GM21447 (cell line): ENCODE data around the gene LMO7.

Experiments
- ATAC-seq: cut with Tn5 transposase; IDR thresholded peaks from one replicate; pipeline ENCODE4 v1.9.1; 2021; ENCODE audit not compliant: unreplicated experiment

LMO7 gene

DNA sequence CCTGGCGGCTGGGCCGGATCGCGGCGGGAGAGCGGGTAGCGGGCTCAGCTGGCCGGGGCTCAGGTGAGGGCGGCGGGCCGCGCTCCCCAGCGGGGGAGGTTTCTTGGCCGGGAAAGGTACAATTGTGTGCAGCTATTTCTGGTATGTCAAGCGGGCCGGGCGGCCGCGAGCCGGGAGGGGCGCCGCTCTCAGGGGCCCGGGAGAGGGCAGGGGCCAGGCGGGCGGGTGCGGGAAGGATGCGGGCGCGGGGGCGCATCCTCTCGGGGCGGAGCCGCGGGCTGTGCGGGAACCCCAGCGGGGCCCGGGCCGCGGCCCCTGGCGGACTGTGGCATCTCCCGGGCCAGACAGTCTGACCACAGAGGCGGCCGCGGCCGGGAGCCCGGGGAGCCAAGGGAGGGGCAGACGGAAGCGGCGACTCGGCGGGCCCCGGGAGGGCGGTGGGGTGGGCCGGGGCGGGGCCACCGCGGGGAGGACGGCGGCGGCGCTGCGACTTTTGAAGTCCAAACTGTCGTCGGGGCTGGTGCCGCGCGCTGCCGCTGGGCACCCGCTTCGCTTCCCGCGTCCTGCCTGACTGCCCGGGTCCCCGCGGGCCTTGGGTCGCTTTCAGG lies at the start of gene LMO7:
Gene LMO7 (plus strand): TSS at position 503 of the 608 bp plus-strand sequence. CDS start 328 bp downstream, outside the sequence.
- peak; percentile 65 for ATAC-seq

DNA sequence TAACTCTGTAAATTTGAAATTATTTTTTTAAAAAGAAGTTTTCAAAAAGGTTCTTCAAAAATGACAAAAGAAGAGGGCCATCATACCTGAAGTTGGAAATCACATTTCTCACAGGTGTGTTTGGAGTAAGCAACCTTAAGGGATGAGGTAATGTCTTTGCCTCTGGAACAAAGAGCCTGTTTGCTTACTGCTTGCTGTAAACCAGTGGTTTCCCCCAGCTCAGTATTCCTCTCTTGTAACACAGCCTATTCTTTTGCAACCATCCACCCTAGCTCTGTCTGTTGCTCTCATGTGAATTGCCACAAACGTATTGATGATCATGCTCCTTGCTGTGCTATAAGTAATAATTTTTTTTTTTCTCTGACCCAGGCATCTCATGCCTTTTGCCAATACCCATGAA lies 48.5 kb upstream of the LMO7 start:
- ATAC-seq = no peak

DNA sequence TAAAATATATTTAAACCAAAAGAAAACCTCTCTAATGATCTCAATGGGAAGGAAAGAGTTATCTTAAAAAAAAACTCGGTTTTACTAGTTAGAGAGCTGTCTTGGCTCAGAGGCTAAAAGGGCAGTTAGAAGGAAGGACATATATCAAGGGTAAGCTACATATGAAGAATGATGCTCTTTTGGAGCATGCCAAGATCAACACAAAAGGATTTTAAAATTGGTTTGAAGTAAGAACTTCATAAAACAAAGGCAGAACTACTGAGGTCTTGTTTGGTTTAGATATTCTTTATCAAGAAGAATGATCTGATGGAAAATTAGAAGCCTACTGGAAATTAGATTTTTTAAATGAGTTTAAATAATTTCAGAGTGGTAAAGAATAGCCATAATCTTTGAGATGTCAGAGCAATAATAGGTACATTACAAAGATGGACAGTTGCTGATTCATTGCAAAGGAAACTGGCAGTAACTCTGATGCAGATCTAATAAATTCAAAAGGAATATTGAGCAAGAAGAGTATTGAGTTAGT lies 39.4 kb upstream of the LMO7 start:
- ATAC-seq = no peak

DNA sequence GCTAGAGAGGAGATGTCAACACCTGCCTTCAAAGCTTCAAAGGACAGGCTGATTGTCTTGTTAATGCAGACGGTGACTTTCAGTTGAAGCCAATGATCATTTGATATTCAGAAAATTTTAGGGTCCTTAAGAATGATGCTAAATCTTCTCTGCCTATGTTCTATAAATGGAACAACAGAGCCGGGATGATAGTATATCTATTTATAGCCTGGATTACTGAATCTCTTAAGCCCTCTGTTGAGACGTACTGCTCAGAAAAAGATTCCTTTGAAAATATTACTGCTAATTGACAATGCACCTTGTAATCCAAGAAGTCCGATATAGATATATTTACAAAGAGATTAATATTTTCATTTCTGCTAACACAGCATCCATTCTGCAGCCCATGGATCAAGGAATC lies 35.8 kb upstream of the LMO7 start:
- ATAC-seq = no peak

DNA sequence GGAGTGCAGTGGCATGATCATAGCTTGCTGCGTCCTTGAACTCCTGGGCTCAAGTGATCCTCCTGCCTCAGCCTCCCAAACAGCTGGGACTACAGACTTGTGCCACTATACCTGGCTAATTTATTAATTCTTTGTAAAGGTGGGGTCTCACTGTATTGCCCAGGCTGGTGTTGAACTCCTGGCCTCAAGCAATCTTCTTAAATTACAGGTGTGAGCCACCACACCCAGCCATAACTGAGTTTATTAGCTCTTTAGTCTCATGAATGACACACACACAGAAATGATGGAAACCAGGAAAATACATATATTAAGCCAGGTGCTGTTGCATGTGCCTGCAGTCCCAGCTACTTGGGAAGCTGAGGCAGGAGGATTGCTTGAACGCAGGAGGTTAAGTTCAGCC lies 33.1 kb upstream of the LMO7 start:
- ATAC-seq = no peak

DNA sequence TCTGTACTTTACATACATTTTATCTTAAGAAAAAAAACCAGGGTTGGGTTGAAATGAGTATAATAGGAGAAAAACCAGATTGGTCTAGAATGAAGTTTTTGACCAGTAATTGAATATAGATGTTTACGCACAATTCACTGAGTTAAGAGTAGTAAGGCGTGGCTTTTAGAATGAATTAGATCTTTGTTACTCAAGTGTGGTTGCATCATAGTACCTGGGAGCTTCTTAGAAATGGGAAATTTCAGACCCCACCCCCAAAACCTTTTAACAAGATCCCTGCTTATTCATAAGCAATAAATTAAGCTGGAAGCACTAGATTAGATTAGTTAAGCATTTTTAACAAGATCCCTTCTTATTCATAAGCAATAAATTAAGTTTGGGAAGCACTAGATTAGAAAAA lies 28.7 kb upstream of the LMO7 start:
- ATAC-seq = no peak

DNA sequence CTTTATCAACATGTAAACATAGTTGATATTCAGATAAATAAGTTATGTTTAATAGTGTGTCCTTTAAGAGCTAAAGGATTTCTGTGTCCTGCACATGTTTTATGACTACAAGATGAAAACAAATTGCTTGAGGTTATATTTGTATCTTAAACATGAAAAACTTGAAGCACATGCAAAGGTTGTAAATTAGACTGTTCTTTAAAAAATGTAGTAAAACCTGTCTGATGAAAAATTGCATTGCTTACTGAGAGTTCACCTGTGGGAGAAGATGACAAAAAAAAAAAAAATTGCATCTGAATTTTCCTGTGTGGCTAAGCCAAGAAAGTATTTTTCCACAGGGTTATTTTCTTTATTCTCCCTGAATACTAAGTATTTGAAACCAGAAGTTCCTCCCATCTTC lies 25.7 kb upstream of the LMO7 start:
- ATAC-seq = no peak

DNA sequence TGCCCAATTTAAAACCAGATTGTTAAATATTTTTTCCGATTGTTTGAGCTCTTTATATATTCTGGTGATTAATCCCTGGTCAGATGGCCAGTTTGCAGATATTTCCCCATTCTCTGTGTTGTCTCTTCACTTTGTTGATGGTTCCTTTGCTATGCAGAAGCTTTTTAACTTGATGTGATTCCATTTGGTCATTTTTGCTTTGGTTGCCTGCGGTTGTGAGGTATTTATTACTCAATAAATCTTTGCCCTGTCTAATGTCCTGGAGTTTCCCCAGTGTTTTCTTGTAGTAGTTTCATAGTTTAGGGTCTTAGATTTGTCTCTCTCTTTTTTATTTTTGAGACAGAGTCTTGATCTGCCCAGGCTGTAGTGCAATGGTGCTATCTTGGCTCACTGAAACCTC lies 23.8 kb upstream of the LMO7 start:
- ATAC-seq = no peak

DNA sequence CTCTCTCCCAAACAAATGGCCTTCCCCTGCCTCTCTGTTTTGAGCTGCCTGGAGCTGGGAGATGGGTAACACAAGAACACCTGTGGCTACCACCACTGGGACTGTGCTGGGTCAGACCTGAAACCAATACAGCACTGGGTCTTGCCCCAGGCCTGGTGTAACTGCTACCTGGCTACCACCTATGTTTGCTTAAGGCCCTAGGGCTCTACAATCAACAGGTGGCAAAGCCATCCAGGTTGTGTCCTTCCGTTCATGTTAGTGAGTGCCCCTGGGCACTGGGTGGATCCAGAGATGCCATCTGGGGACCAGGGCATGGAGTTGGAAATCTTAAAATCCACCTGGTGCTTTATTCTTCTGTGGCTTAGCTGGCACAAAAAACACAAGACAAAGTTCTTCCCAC lies 18.9 kb upstream of the LMO7 start:
- no peak for ATAC-seq

DNA sequence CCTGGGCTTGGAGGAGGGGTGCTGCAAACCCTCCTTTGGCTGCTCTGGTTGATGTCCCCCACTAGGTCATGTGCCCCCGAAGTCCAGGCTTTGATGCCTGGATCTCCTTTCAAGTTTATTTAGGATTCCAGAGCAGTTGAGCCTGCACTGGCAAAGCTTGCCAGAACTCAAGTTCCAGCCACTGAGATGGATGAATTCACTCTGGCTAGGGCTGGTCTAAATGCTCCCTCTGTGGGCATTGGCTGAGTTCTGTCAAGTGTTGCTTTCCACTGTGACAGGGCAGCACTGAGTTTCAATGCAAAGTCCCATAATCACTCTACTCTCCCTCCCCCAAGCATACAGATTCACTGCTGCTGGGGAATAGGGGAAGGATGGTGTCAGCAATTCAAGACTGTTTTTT lies 17.8 kb upstream of the LMO7 start:
- ATAC-seq = no peak

DNA sequence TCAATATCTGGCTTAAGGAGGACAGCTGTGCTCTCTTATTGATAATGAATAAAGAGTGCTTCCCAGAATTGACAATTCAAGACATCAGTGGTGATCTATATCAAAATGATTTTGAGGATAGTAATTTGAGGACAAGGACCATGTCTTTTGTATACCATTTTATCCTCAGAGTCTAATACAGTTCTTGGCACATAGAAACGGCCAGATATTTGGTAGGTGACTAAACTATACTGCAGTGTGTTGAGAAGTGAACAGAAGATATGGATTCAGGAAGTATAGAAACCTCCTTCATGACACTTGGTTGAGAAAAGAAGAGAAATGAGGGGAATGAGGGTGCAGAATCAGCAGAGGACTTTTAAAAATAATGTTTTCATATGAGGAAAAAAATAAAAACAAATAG lies 16.1 kb upstream of the LMO7 start:
- ATAC-seq = no peak

DNA sequence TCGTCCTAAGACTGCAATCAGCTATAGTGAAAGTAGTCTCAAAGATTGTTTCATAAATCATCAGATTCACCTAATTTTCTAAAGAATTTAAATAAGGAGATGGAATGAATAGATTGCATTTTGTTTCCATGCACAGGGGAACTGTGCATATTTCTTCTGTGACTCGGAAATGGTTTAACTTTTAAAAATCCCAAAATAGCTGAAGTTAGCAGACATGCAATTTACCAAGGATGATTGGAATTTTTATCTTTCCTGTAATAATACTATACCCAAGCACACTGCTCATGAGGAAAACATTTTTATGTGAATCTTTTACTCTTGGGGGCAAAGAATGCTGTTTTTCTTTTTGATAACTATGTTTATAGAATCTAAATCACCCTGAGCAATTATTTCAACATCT lies 15.0 kb upstream of the LMO7 start:
- no peak for ATAC-seq

DNA sequence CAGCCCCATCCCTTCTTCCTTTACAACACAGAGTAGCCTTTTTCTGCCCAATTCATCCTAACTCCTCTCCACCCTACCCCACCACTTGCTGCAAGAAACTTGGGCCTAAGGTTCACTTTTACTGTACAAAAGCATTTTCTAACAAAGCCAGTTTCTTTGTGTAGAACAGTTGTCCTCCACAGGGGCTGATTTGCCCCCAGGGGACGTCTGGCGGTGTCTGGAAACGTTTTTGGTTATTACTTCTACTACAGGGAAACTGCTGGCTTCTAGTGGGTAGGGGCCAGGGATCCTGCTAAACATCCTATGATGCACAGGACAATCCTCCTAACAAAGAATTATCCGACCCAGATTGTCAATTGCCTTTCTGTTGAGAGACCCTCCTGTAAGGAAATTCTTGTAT lies 7.3 kb upstream of the LMO7 start:
- no peak for ATAC-seq

DNA sequence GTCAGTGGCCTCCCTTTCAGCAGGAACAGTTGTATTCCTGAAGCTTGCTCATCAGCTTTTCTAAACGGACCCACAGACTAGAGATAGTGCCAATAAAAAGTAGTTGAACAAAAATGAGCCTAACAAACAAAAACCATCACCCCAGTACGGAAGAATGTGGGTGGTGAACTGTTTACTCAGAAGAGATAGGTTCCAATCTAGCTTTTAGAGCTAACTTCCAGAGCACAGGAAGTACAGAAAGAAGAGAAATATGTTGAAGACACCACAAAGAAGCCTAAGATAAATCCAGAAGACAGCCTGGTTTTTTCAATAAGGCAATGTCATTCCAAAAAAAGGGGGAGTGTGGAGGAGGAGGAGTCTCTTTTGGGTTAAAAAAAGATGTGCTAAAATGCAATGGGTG lies 2.8 kb upstream of the LMO7 start:
- no peak for ATAC-seq

DNA sequence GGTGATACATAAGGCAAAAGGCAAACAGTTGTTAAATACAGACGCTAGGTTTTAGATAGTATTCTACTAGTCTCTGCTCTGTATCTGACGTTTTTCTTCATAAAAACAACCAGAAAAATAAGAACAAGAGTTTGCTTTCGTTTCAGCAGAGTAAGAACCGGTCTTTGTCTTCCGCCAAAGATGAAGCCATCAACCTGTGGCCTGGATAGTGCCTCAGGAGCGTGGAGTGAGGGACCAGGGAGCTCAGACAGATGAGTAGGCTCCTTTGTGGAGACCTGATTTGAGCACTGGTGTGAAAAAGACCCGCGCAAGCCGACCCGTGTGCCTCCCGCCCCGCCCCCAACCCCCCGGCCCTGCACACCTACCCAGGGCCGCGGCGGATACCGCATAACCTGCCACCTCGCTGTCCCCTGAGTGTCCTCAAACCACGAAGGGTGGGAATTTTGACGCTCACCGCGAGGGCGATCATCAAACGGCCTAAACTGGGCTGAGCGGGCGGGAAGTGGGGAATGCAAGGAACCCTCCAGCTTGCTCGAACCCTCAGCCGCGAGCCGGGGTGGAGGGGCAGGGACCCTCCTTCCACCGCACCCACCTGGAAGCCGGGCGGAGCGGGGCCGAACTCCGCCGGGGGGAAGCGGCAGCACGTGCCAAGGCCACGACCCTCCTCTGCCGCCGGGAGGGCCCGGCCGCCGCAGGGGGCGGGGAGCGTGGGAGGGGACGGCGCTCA lies 866 bp upstream of the LMO7 start:
- ATAC-seq = no peak

DNA sequence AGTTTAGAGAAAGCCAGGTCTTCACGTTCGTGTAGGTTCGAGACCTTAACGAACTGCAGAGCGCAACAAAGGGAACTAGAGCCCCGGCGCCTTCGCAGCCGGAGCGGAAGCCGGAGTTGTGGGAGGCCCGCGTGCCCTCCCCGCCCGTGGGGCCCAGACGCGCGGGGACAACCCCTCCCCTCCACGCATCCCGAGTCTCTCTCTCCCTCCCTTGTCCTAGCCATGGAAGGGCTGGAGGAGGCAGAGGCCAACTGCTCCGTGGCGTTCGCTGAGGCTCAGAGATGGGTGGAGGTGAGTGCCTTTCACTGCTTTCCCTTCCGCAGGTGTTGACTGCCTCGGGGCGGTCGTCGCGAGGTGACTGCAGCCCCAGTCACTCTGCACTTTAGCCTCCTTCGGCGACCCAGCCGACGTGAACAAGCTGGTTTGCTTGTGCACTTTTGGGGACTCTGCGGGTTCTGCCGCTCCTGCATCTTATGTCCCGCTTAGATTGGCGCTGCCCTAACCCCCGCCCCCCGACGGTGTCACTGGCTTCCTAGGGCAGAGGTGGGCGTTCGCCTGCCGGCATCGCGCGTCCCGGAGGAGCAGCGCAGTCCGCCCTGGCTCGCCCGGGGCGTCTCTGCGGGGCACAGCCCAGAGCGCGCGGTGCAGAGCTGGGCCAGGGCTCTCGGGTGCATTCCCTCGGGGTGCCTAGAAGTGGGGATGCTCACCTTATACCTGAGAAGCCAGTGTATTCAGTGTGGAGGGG lies 478 bp downstream of the LMO7 start:
- peak; percentile 61 for ATAC-seq

DNA sequence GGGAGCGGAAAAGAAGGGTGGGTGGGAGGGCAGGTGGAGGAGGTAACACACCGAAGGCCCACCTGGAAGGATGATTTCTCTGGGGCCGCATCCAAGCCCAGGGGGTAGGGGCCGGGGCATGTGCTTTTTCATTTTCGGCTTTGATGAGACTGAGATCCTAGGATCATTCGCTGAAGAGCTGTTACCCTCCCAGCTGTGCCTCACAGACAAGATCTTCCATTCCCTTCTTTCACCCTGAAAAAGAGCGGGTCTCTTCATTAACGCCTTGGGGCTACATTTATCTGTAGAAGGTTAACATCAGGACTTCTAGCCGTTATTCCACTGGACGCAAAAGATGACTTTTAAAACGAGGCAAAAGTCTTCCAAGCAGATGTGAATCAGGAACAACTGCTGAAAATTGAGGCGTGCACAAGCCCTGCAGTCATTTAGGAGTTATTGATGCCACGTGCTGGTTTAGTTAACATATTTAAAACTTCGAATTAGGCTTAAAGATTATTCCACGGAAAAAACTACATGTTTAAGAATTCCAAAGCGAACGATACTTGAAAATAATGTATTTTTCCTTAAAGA lies 1.1 kb downstream of the LMO7 start:
- no peak for ATAC-seq

DNA sequence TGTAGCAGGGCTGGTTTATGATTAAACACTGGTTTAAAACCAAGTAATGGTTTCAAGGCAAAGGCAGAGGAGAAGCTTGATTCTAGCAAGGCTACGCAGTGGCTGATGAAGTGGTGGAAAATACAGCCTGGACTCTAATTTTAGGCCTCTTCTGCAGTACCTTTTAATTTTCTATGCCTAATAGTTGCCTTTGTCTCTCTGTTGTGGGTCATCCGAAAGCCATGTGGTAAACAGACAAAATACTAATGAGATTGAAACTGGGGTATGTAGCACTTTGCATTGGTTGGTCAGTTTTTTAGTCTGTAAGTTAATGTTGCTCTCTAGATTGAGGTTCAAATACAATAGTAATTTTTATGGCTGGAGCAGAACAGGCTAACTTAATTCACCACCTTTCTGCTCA lies 3.3 kb downstream of the LMO7 start:
- ATAC-seq = no peak

DNA sequence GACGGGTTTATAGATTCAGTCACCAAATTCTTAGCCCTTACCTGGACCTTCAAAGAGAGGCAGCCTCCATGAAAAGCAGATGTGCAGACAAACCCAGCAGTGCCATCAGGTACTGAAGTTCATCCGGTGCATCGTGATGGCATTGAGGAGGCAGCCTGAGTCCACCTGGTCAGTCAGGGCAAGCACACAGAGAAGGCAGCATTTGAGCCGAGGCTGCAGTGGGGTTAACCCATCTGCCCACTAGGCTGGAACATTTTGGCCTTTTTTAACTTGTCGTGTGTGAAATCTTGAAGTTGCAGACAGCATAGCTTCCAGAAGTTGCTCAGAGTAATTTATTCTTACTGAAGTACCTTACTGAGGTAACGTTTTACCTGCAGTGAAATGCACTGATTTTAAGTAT lies 4.9 kb downstream of the LMO7 start:
- ATAC-seq = no peak

DNA sequence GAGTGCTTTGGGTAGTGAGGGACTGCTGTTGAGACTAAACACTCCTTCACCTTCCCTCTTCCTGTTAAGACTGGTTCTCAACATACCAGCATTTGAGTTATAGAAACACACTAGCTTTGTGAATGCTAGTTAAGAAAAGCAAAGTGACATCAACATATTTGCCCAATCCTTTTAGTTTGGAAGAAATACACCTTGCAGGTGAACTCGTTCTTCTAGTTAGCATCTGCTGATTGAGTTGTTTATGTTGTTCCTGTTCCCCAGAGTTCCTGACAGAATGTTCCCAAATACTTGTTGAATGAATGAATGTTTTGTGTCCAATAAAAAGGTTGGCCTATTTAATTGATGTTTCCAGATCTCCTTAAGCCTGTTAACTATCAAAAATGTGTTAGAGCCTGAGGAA lies 7.1 kb downstream of the LMO7 start:
- no peak for ATAC-seq

DNA sequence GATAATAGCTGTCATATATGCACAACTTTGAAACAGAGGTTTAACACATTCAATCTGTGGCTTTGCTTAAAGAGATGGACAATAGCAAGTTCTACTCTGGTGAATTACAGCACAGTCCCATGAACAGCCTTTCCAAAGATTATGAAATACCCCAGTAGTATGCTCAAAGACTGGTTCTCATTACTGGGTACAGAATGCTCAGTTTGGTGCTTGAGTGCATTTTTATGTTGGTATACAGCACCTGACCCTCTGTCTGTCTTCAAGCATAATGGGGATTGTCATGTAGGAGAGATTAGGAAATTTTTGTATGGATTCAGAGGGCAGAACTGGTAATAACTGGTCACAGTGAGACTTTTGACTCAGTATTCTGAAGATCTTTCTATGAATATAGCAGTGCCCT lies 7.6 kb downstream of the LMO7 start:
- ATAC-seq = no peak

DNA sequence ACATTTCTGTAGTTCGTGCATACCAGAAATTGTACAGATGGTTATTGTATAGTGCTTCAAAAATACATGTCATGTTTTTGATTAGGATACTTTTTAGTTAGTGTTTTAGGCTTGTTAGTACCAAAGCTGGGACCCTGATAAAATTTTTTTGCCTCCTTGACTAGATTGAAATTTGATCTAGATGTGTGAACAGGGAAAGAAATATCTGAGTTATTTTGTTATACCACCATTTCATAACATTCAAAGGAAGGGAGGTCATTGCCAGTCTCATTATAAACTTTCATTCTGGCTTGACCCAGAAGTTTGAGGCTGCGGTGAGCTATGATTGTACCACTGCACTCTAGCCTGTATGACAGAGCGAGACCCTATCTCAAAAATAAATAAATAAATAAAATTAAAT lies 9.0 kb downstream of the LMO7 start:
- ATAC-seq = no peak
